ENCODE measurements around the gene FAM187B. TPM values are rescaled to one million over a fixed set of nuclear protein-coding genes. Genes with fewer than 3 reads are reported as not detected.
"Not testable (repeated sequence)": the region's sequence is repeated elsewhere in the genome, so short reads cannot be mapped to it uniquely, and the experiment has no call there.

The FAM187B gene
- total RNA-seq, 1 donor from 2014 or later, result not detected

DNA sequence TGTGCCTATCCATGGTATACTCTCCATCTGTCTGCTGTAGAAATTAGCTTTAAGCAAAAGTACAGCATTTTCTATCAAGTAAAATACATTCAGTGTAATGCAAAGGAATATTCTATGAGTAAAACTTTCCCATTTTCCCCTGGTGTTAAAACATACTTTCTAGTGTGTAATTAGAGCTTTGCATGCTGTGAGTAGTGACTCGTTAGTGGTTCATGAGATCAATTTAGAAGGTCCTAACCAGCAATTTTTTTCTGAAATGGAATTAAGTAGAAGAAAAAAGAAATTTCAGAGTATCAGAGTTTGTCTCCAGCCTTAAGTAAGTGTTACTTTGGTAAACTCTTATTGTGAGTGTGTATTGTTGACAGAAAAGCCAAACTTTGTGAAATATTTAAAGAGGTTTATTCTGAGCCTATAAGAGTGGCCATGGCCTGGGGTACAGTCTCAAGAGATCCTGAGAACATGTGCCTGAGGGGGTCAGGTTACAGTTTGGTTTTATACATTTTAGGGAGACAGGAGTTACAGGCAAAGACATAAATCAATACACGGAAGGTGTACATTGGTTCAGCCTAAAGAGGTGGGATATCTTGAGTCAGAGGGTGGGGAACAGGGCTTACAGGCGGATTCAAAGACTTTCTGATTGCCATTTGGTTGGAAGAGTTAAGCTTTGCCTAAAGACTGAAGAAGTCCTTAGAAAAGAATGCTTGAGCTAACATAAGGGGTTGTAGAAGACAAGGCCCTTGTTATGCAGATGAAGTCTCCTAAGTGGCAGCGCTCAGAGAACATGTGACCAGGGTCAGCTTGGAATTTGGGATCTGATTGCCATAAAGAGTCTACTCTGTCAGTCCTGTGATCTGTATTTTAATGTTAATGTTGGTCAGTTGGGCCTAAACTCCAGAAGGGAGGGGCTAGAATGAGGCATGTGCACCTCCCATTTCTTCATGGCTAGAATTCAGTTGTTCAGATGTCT, 25.5 kb downstream of the FAM187B start:
- intact Hi-C loops (cut with micrococcal nuclease), result no loop called here
- no peak for DNase-seq
- Histone ChIP-seq H3K9me3 (replicated peaks) (no peaks in the 10 kb centered on the region), H3K4me3 (no peak overlapping the region), H3K27ac (replicated peaks) (no peak overlapping the region), H3K36me3 (no peaks in the 10 kb centered on the region), H3K4me1 (no peaks in the 10 kb centered on the region), H3K27me3 (ENCODE audit: low read depth) (peaks cover 11% of the 10 kb centered on the region)
- no peak for TF ChIP-seq CTCF (IDR thresholded peaks at IDR 0.05; ENCODE audit: borderline replicate concordance)

GRCh38 chr19:35199481-35199880, 29.1 kb downstream of the FAM187B start:
- intact Hi-C loops (cut with micrococcal nuclease), result no loop called here
- no peak overlapping the region for H3K27ac ChIP-seq (replicated peaks)
- no peak for TF ChIP-seq CTCF (IDR thresholded peaks at IDR 0.05; ENCODE audit: borderline replicate concordance)
- H3K27me3 ChIP-seq (ENCODE audit: low read depth), result peaks cover 16% of the 10 kb centered on the region
- H3K4me3 ChIP-seq, result no peak overlapping the region
- no peak for DNase-seq
- H3K9me3 ChIP-seq (replicated peaks), result no peaks in the 10 kb centered on the region
- H3K36me3 ChIP-seq, result no peaks in the 10 kb centered on the region
- no peaks in the 10 kb centered on the region for H3K4me1 ChIP-seq

DNA sequence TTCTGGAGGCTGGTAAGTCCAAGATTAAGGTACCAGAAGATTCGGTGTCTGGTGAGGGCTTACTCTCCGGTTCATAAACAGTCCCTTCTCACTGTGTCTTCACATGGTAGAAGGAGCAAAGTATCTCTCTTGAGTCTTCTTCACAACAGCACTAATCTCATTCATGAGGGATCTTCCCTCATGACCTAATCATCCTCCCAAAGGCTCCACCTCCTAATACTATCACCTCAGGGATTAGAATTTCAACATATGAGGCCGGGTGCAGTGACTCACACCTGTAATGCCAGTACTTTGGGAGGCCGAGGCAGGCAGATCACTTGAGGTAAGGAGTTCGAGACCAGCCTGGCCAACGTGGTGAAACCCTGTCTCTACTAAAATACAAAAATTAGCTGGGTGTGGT, 31.7 kb downstream of the FAM187B start:
- H3K9me3 ChIP-seq (replicated peaks); DNase-seq; H3K36me3 ChIP-seq; H3K4me3 ChIP-seq; intact Hi-C loops (cut with micrococcal nuclease); H3K4me1 ChIP-seq; H3K27ac ChIP-seq (replicated peaks): not testable (repeated sequence)
- H3K27me3 ChIP-seq (ENCODE audit: low read depth), result peaks cover 16% of the 10 kb centered on the region

GRCh38 chr19:35195830-35196229, 32.7 kb downstream of the FAM187B start:
- no peaks in the 10 kb centered on the region for H3K9me3 ChIP-seq (replicated peaks)
- intact Hi-C loops (cut with micrococcal nuclease), result no loop called here

GRCh38 chr19:35194012-35194984, 34.2 kb downstream of the FAM187B start:
- TF ChIP-seq CTCF (IDR thresholded peaks at IDR 0.05; ENCODE audit: borderline replicate concordance), result no peak
- Histone ChIP-seq H3K27me3 (ENCODE audit: low read depth) (peaks cover 15% of the 10 kb centered on the region), H3K27ac (replicated peaks) (no peak overlapping the region), H3K4me1 (no peaks in the 10 kb centered on the region), H3K4me3 (no peak overlapping the region), H3K9me3 (replicated peaks) (no peaks in the 10 kb centered on the region), H3K36me3 (no peaks in the 10 kb centered on the region)
- intact Hi-C loops (cut with micrococcal nuclease), result no loop called here
- no peak for DNase-seq

More at GRCh38 chr19:35195830-35196229, 32.7 kb downstream of the FAM187B start:
- no peak overlapping the region for H3K4me3 ChIP-seq
- no peak for DNase-seq
- peaks cover 16% of the 10 kb centered on the region for H3K27me3 ChIP-seq (ENCODE audit: low read depth)
- no peaks in the 10 kb centered on the region for H3K36me3 ChIP-seq
- H3K4me1 ChIP-seq, result no peaks in the 10 kb centered on the region
- H3K27ac ChIP-seq (replicated peaks), result no peak overlapping the region
- TF ChIP-seq CTCF (IDR thresholded peaks at IDR 0.05; ENCODE audit: borderline replicate concordance), result no peak
